ENCODE measurements around the gene HDAC5.

The HDAC5 gene

GRCh38 chr17:44119062-44119461 lies 4.4 kb downstream of the HDAC5 start:
- Histone ChIP-seq H2BK120ac (ENCODE audit: insufficient read depth, low read length, poor library complexity) (no peak overlapping the region), H3K79me1 (ENCODE audit: low read length) (peaks cover 13% of the 10 kb centered on the region), H3K4me3 (ENCODE audit: low read depth, low read length) (no peak overlapping the region), H3K9me3 (ENCODE audit: insufficient read depth, low read depth, low read length) (no peaks in the 10 kb centered on the region), H4K8ac (ENCODE audit: low read depth, low read length) (no peak overlapping the region), H3K4me1 (ENCODE audit: control insufficient read depth in 1 of 2, insufficient read depth in 2 of 2, low read length in 2 of 2) (peaks cover 8 to 14% of the 10 kb centered on the region in 2 experiments), H3K14ac (ENCODE audit: low read length) (no peak overlapping the region), H2AFZ (ENCODE audit: insufficient read depth, low read length, poor library complexity) (no peak overlapping the region), H4K91ac (ENCODE audit: low read depth, low read length) (no peak overlapping the region), H3K4me2 (ENCODE audit: low read length) (no peak overlapping the region), H2AK5ac (ENCODE audit: low read length) (no peak overlapping the region), H3K18ac (ENCODE audit: low read length) (peak overlapping the region; percentile 26), H2BK5ac (ENCODE audit: low read depth, low read length, poor library complexity) (no peak overlapping the region), H3K27ac (ENCODE audit: low read depth, low read length) (no peak overlapping the region), H3K23ac (ENCODE audit: low read length) (no peak overlapping the region), H2BK12ac (ENCODE audit: low read length) (no peak overlapping the region), H3K27me3 (ENCODE audit: insufficient read depth, low read length) (no peaks in the 10 kb centered on the region), H3K4ac (ENCODE audit: low read depth, low read length) (no peak overlapping the region), H4K12ac (ENCODE audit: low read depth, low read length) (no peak overlapping the region), H3K9ac (ENCODE audit: low read length) (no peak overlapping the region), H3K36me3 (ENCODE audit: control insufficient read depth in 1 of 2, insufficient read depth in 2 of 2, low read length in 2 of 2) (peaks cover 0 to 3% of the 10 kb centered on the region in 2 experiments), H3K79me2 (ENCODE audit: control insufficient read depth, insufficient read depth, low read length, poor library complexity) (peaks cover 7% of the 10 kb centered on the region)
- WGBS (ENCODE audit: extremely low coverage, insufficient coverage, insufficient read length), result no CpG with 5 or more reads among the region's 5 CpGs
- no peak for DNase-seq

- Histone ChIP-seq H3K27ac (ENCODE audit: low read depth, low read length) (no peak overlapping the region), H3K23ac (ENCODE audit: low read length) (no peak overlapping the region), H4K91ac (ENCODE audit: low read depth, low read length) (no peak overlapping the region), H4K12ac (ENCODE audit: low read depth, low read length) (no peak overlapping the region), H2BK5ac (ENCODE audit: low read depth, low read length, poor library complexity) (no peak overlapping the region), H3K18ac (ENCODE audit: low read length) (no peak overlapping the region), H3K79me1 (ENCODE audit: low read length) (peaks cover 8% of the 10 kb centered on the region), H2BK120ac (ENCODE audit: insufficient read depth, low read length, poor library complexity) (no peak overlapping the region), H2AK5ac (ENCODE audit: low read length) (no peak overlapping the region), H3K4ac (ENCODE audit: low read depth, low read length) (no peak overlapping the region), H3K9ac (ENCODE audit: low read length) (no peak overlapping the region), H3K4me3 (ENCODE audit: low read depth, low read length) (no peak overlapping the region), H2AFZ (ENCODE audit: insufficient read depth, low read length, poor library complexity) (no peak overlapping the region), H3K36me3 (ENCODE audit: control insufficient read depth in 1 of 2, insufficient read depth in 2 of 2, low read length in 2 of 2) (peaks cover 0 to 3% of the 10 kb centered on the region in 2 experiments), H3K4me1 (ENCODE audit: control insufficient read depth in 1 of 2, insufficient read depth in 2 of 2, low read length in 2 of 2) (peaks cover 8 to 16% of the 10 kb centered on the region in 2 experiments), H3K79me2 (ENCODE audit: control insufficient read depth, insufficient read depth, low read length, poor library complexity) (peaks cover 7% of the 10 kb centered on the region), H3K14ac (ENCODE audit: low read length) (no peak overlapping the region), H3K27me3 (ENCODE audit: insufficient read depth, low read length) (no peaks in the 10 kb centered on the region), H3K9me3 (ENCODE audit: insufficient read depth, low read depth, low read length) (no peaks in the 10 kb centered on the region), H3K4me2 (ENCODE audit: low read length) (no peak overlapping the region), H2BK12ac (ENCODE audit: low read length) (no peak overlapping the region), H4K8ac (ENCODE audit: low read depth, low read length) (no peak overlapping the region)
- no CpG with 5 or more reads among the region's 10 CpGs for WGBS (ENCODE audit: extremely low coverage, insufficient coverage, insufficient read length)
- no peak for DNase-seq
Measured at GRCh38 chr17:44118427-44119050, 4.9 kb downstream of the HDAC5 start.

- no peak overlapping the region for H3K4me2 ChIP-seq (ENCODE audit: low read length)
- H3K4me1 ChIP-seq (ENCODE audit: control insufficient read depth in 1 of 2, insufficient read depth in 2 of 2, low read length in 2 of 2), result peaks cover 5 to 13% of the 10 kb centered on the region in 2 experiments
- no peak overlapping the region for H3K9ac ChIP-seq (ENCODE audit: low read length)
- no peak overlapping the region for H2BK120ac ChIP-seq (ENCODE audit: insufficient read depth, low read length, poor library complexity)
- no peak overlapping the region for H2AK5ac ChIP-seq (ENCODE audit: low read length)
- H3K27ac ChIP-seq (ENCODE audit: low read depth, low read length), result no peak overlapping the region
- no peak overlapping the region for H2BK5ac ChIP-seq (ENCODE audit: low read depth, low read length, poor library complexity)
- no CpG with 5 or more reads among the region's 18 CpGs for WGBS (ENCODE audit: extremely low coverage, insufficient coverage, insufficient read length)
- no peak overlapping the region for H3K4ac ChIP-seq (ENCODE audit: low read depth, low read length)
- H3K79me2 ChIP-seq (ENCODE audit: control insufficient read depth, insufficient read depth, low read length, poor library complexity), result no peaks in the 10 kb centered on the region
- H3K27me3 ChIP-seq (ENCODE audit: insufficient read depth, low read length), result no peaks in the 10 kb centered on the region
- no peak overlapping the region for H2AFZ ChIP-seq (ENCODE audit: insufficient read depth, low read length, poor library complexity)
- H4K8ac ChIP-seq (ENCODE audit: low read depth, low read length), result no peak overlapping the region
- no peak overlapping the region for H3K23ac ChIP-seq (ENCODE audit: low read length)
- peaks cover 0 to 3% of the 10 kb centered on the region in 2 experiments for H3K36me3 ChIP-seq (ENCODE audit: control insufficient read depth in 1 of 2, insufficient read depth in 2 of 2, low read length in 2 of 2)
- no peaks in the 10 kb centered on the region for H3K79me1 ChIP-seq (ENCODE audit: low read length)
- H4K91ac ChIP-seq (ENCODE audit: low read depth, low read length), result no peak overlapping the region
- DNase-seq, result no peak
- H3K9me3 ChIP-seq (ENCODE audit: insufficient read depth, low read depth, low read length), result no peaks in the 10 kb centered on the region
- no peak overlapping the region for H3K14ac ChIP-seq (ENCODE audit: low read length)
- H2BK12ac ChIP-seq (ENCODE audit: low read length), result no peak overlapping the region
- H3K4me3 ChIP-seq (ENCODE audit: low read depth, low read length), result no peak overlapping the region
- no peak overlapping the region for H4K12ac ChIP-seq (ENCODE audit: low read depth, low read length)
- no peak overlapping the region for H3K18ac ChIP-seq (ENCODE audit: low read length)
Measured at GRCh38 chr17:44117351-44117750, 6.1 kb downstream of the HDAC5 start.

- peak overlapping the region; percentile 12 for H3K18ac ChIP-seq (ENCODE audit: low read length)
- H2BK5ac ChIP-seq (ENCODE audit: low read depth, low read length, poor library complexity), result no peak overlapping the region
- peaks cover under 1% of the 10 kb centered on the region for H3K79me2 ChIP-seq (ENCODE audit: control insufficient read depth, insufficient read depth, low read length, poor library complexity)
- H4K91ac ChIP-seq (ENCODE audit: low read depth, low read length), result no peak overlapping the region
- H2BK120ac ChIP-seq (ENCODE audit: insufficient read depth, low read length, poor library complexity), result no peak overlapping the region
- no CpG with 5 or more reads among the region's 11 CpGs for WGBS (ENCODE audit: extremely low coverage, insufficient coverage, insufficient read length)
- no peak overlapping the region for H3K27ac ChIP-seq (ENCODE audit: low read depth, low read length)
- H3K4me2 ChIP-seq (ENCODE audit: low read length), result no peak overlapping the region
- H3K9ac ChIP-seq (ENCODE audit: low read length), result no peak overlapping the region
- no peak overlapping the region for H3K4me3 ChIP-seq (ENCODE audit: low read depth, low read length)
- no peak overlapping the region for H4K12ac ChIP-seq (ENCODE audit: low read depth, low read length)
- peaks cover 2% of the 10 kb centered on the region for H3K79me1 ChIP-seq (ENCODE audit: low read length)
- H3K23ac ChIP-seq (ENCODE audit: low read length), result no peak overlapping the region
- no peak overlapping the region for H2AK5ac ChIP-seq (ENCODE audit: low read length)
- H4K8ac ChIP-seq (ENCODE audit: low read depth, low read length), result no peak overlapping the region
- H3K4ac ChIP-seq (ENCODE audit: low read depth, low read length), result no peak overlapping the region
- H2AFZ ChIP-seq (ENCODE audit: insufficient read depth, low read length, poor library complexity), result no peak overlapping the region
- DNase-seq, result peak in 1 of 2 donors; percentile 44
- H3K14ac ChIP-seq (ENCODE audit: low read length), result no peak overlapping the region
- no peaks in the 10 kb centered on the region for H3K27me3 ChIP-seq (ENCODE audit: insufficient read depth, low read length)
- H3K4me1 ChIP-seq (ENCODE audit: control insufficient read depth in 1 of 2, insufficient read depth in 2 of 2, low read length in 2 of 2), result peaks cover 9 to 19% of the 10 kb centered on the region in 2 experiments
- peaks cover 0 to 3% of the 10 kb centered on the region in 2 experiments for H3K36me3 ChIP-seq (ENCODE audit: control insufficient read depth in 1 of 2, insufficient read depth in 2 of 2, low read length in 2 of 2)
- no peak overlapping the region for H2BK12ac ChIP-seq (ENCODE audit: low read length)
- H3K9me3 ChIP-seq (ENCODE audit: insufficient read depth, low read depth, low read length), result no peaks in the 10 kb centered on the region
Measured at GRCh38 chr17:44115585-44116415, 7.6 kb downstream of the HDAC5 start.
